ENCODE results near the gene TMTC2.

DNA sequence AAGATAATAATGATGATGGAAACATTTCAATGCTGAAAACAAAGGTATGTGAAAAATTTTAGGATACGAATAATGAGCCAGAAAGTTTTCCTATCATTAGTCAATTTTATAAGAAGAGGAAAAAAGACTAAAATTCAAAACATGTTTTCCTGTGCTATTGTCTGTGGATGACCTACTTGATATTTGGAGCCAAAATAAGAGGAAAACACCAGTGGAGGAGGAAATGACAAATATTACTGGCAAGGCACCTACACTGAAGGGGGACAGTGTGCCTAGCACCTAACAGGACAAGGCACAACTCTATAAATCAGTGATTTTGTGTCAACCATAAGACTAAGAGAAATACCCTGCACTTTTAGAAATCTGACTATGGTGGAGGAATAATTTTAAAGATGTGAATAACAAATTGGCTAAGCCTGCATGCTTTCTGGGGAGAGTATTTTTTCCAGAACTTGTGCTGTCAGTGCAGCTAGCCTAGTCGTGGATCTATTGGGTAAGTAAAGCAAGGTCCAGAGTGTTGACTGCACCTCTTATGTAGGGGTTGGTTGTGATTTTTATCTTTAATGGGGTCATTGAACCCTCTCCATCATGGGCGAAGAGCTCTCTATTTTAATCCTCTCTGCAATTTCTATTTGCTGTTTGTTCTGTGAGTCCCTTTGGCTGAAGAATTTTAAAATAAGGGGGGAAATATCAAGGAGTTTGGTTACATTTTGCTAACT is 398.0 kb downstream of the TMTC2 start:
- TF ChIP-seq EZH2phosphoT487 (IDR thresholded peaks at IDR 0.05; ENCODE audit: insufficient read depth, low read depth) = no peak
- no peak for TF ChIP-seq EZH2 (IDR thresholded peaks at IDR 0.05; ENCODE audit: insufficient read depth, poor library complexity, severe bottlenecking)

Data from GM23248 (cell line).